LNCAP (cell line): Measurements from ENCODE around the gene CTSC.

Experiments
- TF ChIP-seq, protein P1 (sequence below): fragments of 450-650 bp; IDR thresholded peaks from 2 replicates; pipeline ENCODE4 v1.5.1; 2017; ENCODE audit warnings: mild to moderate bottlenecking

Gene CTSC

DNA sequence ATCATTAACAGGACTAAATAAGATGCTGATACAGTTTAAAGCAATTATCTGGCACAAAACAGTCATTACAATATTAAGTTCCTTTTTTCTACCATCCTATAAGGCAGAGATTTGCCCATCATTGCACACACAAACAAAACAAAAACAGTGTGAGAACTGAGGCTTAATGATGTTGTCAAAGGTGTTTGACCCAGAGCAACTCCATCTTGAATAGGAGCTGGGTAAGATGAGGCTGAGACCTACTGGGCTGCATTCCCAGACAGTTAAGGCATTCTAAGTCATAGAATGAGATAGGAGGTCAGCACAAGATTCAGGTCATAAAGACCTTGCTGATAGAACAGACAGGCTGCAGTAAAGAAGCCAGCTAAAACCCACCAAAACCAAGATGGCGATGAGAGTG, 33.2 kb downstream of the CTSC start:
- TF ChIP-seq, protein P1, sequence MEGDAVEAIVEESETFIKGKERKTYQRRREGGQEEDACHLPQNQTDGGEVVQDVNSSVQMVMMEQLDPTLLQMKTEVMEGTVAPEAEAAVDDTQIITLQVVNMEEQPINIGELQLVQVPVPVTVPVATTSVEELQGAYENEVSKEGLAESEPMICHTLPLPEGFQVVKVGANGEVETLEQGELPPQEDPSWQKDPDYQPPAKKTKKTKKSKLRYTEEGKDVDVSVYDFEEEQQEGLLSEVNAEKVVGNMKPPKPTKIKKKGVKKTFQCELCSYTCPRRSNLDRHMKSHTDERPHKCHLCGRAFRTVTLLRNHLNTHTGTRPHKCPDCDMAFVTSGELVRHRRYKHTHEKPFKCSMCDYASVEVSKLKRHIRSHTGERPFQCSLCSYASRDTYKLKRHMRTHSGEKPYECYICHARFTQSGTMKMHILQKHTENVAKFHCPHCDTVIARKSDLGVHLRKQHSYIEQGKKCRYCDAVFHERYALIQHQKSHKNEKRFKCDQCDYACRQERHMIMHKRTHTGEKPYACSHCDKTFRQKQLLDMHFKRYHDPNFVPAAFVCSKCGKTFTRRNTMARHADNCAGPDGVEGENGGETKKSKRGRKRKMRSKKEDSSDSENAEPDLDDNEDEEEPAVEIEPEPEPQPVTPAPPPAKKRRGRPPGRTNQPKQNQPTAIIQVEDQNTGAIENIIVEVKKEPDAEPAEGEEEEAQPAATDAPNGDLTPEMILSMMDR, result no peak

DNA sequence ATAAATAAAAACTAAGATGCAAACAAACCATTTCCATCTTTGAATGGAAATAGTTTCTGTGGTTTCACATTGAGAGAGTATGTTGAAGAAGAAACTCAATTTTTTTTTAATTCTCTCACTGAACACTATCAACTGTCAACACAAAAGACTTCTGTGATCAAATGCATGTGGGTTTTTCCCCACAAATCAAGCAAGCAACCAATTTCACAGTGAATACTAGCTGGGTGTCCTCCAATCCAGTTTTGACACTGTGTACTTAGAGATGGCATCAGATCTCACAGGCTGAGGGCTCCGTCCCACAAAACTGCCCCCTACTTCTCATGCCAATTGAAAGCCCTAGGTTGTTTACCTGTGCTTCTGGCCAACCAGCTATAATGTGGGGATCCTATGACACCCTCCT, 34.5 kb downstream of the CTSC start:
- TF ChIP-seq, protein P1, result no peak

DNA sequence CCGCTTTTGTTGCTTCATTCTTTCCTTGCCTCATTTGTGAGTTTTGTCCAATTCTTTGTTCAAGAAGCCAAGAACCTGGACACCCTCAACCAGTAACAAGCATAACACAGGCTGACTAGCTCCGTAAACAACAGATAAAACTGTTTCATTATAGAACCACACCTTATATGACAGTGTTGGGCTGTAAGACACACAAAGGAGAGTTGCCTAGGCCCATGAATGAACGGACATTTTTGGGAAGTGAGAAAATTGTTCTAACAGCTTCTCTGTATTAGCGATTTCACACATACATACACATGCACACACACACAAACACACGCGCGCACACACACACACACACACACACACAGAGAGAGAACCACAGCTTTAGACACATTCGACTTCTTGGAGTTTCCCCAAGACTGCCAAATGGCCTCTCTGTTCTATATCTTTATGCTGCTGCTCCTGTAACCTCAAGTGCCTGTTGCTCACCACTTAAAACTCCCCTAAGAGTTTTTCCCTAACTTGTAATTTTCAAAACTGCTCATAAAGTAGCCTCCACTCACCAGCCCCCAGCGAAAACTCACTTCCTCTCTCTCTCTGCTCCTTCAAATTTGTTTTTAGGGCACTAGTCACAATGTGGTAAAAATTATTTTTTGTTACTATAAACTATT, 35.9 kb downstream of the CTSC start:
- TF ChIP-seq, protein P1, result no peak

DNA sequence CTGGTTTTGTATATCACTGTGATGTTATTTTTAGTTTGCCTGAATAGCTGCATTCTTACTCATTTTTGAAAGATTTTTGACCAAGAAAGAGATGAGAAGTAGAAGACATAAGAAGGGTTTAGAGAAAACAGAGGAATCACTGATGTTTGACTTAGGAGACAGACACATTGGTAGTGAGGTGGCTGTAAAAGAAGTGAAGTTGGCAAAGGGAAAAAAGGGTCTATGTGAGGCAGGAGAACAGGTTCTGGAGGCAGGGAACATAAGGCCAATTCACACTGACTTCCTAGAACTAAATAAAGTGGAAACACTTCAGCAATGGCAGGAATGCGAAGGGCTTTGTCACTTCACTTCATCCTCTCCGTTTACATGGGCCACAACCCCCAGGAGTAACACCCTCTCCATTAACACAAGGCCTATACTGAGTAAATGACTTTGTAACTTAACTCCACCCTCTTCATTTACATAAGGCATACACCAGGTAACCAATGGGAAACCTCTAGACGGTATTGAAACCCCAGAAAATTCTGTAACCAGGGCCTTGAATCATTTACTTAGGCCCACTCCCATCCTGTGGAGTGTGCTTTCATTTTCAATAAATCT, 36.5 kb downstream of the CTSC start:
- TF ChIP-seq, protein P1, result no peak

DNA sequence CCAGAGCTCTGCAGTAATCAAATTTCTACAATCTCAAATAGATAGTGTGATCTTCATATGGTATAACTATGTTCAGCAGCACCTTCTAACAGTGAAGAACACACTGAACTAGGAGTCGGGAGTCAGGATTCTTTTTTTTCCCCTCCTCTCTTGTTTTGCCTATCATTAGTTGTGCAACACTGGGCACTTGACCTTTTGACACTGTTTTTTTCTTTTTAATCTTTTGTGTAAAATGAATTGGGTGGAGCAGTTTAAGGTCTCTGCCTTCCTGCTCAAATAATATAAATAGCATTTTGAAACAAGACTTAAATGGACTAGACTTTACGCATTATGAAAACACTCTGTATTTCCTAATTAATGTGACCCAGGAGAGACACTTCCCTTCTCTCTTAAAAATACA, 39.7 kb downstream of the CTSC start:
- TF ChIP-seq, protein P1, result no peak

DNA sequence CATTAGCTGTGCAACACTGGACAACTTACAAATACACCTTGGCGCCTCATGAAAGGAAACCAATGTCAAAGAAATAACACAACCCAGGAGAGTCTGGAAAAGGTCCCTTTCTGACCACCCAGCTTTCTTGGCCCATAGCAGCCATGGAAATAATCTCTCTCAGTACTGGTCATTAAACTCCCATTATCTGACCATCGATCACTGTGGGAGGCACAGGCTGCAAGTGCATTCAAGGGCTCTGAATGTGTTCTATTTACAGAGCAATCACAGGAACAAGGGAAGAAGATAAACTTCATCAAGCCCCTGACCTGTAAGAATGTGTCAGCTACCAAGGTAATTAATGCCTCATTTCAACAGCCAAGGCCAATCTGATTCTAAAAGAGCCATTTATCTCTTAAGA, 40.1 kb downstream of the CTSC start:
- TF ChIP-seq, protein P1, result no peak

DNA sequence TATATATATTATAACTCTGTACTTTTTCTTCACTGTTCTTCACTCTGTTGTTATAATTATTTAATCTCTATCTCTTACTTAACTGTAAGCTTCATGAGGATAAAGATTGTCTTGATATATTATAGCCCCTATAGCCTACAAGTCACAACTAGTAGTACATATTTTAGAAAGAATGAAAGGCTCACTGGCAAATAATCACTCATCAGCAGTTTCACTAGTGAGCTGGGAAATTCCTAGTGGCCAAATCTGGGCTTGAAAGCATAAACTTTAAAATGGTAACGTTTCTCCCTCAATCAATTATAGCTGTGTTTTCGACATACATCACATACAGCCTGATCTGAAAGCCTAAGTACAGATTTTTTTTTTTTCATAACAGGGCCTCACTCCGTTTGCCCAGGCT, 42.5 kb downstream of the CTSC start:
- TF ChIP-seq, protein P1, result no peak
